SK-N-MC (cell line): ENCODE data around the gene TBC1D25.
"Not testable (repeated sequence)": the region's sequence is repeated elsewhere in the genome, so short reads cannot be mapped to it uniquely, and the experiment has no call there.

ENCODE experiments used
- DNase-seq: peaks from one replicate; pipeline ENCODE4 v3.0.0-alpha.2; 2011; ENCODE audit warnings: low read depth, low spot score
- H3K27ac ChIP-seq: fragments of 200-600 bp; sonication (generic); 2 replicates; pipeline ENCODE4 v1.5.1; 2016; ENCODE audit warnings: mixed run types
- H3K36me3 ChIP-seq: fragments of 200-600 bp; sonication (generic); 2 replicates; pipeline ENCODE4 v1.6.1; 2017; ENCODE audit warnings: antibody characterized with exemption, low read length, mixed read lengths; ENCODE audit not compliant: insufficient read depth
- H3K4me3 ChIP-seq: fragments of 200-600 bp; sonication (generic); 2 replicates; pipeline ENCODE4 v1.5.1; 2016
- H3K9ac ChIP-seq: fragments of 200-600 bp; sonication (generic); 2 replicates; pipeline ENCODE4 v1.8.0; 2017; ENCODE audit warnings: mixed run types, mixed read lengths; ENCODE audit not compliant: insufficient read length
- H3K9me3 ChIP-seq: fragments of 200-600 bp; sonication (generic); 2 replicates; pipeline ENCODE4 v1.6.1; 2017; ENCODE audit warnings: low read depth, mild to moderate bottlenecking, antibody characterized with exemption, low read length, moderate library complexity, mixed read lengths
- EZH2 ChIP-seq: fragments of 200-600 bp; sonication (generic); IDR thresholded peaks from one replicate; pipeline ENCODE4 v1.6.1; 2017; ENCODE audit warnings: antibody characterized with exemption
- FOXP2 ChIP-seq: optimal IDR thresholded peaks from 2 replicates; pipeline ENCODE3; 2011; ENCODE audit warnings: mild to moderate bottlenecking, moderate library complexity; ENCODE audit not compliant: insufficient read depth; ENCODE audit errors: extremely low read length, control extremely low read depth
- POLR2AphosphoS5 ChIP-seq: IDR thresholded peaks from 2 replicates; pipeline ENCODE4 v1.6.1; 2012; ENCODE audit warnings: mild to moderate bottlenecking, low read depth, low read length, borderline replicate concordance

The TBC1D25 gene

DNA sequence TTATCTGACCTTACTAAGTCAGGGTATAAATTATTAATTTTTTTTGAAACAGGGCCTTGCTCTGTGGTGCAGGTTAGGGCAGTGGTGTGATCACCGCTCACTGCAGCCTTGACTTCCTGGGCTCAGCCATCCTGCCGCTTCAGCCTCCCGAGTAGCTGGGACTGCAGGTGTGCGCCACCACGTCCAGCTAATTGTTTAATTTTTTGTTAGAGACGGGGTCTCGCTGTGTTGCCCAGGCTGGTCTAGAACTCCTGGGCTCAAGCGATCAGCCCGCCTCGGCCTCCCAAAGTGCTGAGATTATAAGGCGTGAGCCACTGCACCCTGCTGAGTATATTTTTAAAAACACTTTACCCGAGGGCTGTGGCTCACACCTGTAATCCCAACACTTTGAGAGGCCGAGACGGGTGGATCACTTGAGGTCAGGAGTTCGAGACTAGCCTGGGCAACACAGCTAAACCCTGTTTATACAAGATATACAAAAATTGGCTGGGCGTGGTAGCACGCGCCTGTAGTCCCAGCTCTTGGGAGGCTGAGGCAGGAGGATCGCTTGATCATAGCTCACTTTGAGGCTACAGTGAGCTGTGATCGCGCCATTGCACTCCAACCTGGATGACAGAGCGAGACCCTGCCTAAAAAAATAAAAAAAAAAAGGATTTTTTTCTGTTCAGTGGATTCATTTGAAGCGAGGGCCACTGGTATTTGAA is 721 bp upstream of the TBC1D25 start:
- Histone ChIP-seq H3K4me3 (peak overlapping the region; percentile 11; the same call in 1 of the 2 replicates), H3K27ac (peak overlapping the region; percentile 82), H3K36me3 (peaks cover 9% of the 10 kb centered on the region; the same call in 1 of the 2 replicates), H3K9me3 (no peaks in the 10 kb centered on the region), H3K9ac (no peak overlapping the region)
- TF ChIP-seq EZH2 (no peak), FOXP2 (no peak), POLR2AphosphoS5 (no peak)
- DNase-seq: no peak

DNA sequence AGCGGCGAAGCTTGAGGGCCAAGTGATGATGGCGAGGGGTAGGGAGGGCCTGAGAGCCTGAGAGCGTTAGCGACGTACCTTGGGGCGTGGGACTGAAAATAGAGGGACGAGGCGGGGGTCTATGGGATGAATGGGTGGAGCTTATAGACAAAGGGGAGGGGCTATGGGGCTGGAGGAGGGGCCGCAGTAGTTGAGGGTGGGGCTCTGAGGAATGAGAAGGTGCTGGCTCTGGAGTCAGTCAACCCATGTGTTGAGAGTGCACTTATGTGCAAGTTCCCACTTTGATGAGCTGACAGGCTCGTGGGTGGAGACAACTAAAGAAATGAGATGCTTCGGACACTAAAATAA is 488 bp downstream of the TBC1D25 start:
- peak overlapping the region; percentile 81 for H3K9ac ChIP-seq
- DNase-seq: no peak
- no peaks in the 10 kb centered on the region for H3K9me3 ChIP-seq
- no peak overlapping the region for H3K27ac ChIP-seq
- H3K36me3 ChIP-seq: peaks cover 14% of the 10 kb centered on the region; the same call in 1 of the 2 replicates
- H3K4me3 ChIP-seq: peak overlapping the region; percentile 87
- TF ChIP-seq POLR2AphosphoS5 (peak; percentile 26; the same call in 1 of the 2 replicates), FOXP2 (no peak)

DNA sequence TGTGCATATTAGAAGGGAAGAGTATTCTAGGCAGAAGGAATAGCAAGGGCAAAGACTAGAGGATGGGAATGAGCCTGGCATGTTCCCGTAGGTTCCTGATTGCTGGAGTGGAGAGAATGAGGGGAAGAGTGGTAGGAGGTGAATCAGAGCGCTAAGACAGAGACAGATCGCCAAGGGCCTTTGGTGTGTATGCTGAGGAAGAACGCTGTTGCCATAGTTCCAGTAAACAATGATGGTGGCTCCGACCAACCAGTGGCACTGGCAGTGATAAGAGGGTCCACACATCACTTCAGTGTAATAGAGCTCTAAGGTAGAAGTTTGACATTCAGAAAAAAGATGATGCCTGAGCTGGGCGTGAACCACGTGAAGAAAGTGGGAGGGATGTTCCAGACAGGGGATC is 966 bp downstream of the TBC1D25 start:
- Histone ChIP-seq H3K27ac (no peak overlapping the region), H3K9me3 (no peaks in the 10 kb centered on the region), H3K36me3 (peaks cover 15% of the 10 kb centered on the region; the same call in 1 of the 2 replicates), H3K9ac (no peak overlapping the region), H3K4me3 (peak overlapping the region; percentile 87)
- DNase-seq: no peak
- TF ChIP-seq FOXP2 (no peak), EZH2 (no peak), POLR2AphosphoS5 (no peak)

DNA sequence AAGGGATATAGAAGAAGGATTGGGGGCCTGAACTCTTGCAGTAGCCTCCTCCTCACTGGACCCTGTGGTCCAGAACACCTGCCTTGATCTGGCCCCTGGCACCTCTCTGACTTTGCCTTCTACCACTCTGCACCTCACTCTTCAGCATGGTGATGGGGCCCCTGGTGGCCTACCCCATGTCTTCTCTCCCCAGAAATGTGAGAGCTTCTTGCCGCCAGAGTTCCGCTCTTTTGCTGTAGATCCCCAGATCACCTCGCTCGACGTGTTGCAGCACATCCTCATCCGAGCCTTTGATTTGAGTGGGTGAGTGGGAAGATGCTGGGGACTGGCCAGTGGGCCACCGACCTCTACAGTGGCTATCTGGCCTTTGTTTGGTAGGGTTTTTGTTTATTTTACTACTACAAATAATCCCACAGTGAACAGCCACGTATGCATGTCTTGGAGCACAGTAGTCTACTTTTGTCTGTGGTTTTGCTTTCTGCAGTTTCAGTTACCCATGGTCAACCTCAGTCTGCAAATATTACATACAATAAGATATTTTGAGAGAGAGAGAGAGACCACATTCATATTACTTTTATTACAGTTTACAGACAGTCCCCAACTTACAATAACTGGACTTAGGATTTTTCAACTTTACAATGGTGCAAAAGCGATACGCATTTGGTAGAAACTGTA is 1.8 kb downstream of the TBC1D25 start:
- Histone ChIP-seq H3K36me3 (peaks cover 15% of the 10 kb centered on the region; the same call in 1 of the 2 replicates), H3K27ac (no peak overlapping the region), H3K9ac (no peak overlapping the region), H3K4me3 (no peak overlapping the region), H3K9me3 (no peaks in the 10 kb centered on the region)
- DNase-seq: no peak
- TF ChIP-seq POLR2AphosphoS5: no peak
- no peak for TF ChIP-seq EZH2
- no peak for TF ChIP-seq FOXP2

DNA sequence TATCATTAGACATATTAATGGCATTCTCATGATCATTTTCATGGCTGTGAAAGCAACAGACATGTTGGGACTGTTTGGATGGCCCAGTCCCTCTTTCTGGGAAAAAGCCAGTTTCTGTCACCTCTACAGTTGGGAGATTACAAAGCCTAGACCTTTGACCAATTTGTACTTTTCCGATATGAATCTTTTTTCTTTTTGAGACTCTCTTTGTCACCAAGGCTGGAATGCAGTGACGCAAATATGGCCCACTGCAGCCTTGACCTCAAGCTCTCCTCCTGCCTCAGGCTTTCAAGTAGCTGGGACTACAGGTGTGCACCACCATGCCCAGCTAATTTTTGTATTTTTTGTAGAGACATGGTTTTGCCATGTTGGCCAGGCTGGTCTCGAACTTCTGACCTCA is 9.4 kb downstream of the TBC1D25 start:
- TF ChIP-seq POLR2AphosphoS5 (no peak), EZH2 (no peak), FOXP2 (no peak)
- no peak overlapping the region for H3K9ac ChIP-seq
- H3K36me3 ChIP-seq: peaks cover 10% of the 10 kb centered on the region; the same call in 1 of the 2 replicates
- no peaks in the 10 kb centered on the region for H3K9me3 ChIP-seq
- no peak for DNase-seq
- no peak overlapping the region for H3K27ac ChIP-seq
- no peak overlapping the region for H3K4me3 ChIP-seq

DNA sequence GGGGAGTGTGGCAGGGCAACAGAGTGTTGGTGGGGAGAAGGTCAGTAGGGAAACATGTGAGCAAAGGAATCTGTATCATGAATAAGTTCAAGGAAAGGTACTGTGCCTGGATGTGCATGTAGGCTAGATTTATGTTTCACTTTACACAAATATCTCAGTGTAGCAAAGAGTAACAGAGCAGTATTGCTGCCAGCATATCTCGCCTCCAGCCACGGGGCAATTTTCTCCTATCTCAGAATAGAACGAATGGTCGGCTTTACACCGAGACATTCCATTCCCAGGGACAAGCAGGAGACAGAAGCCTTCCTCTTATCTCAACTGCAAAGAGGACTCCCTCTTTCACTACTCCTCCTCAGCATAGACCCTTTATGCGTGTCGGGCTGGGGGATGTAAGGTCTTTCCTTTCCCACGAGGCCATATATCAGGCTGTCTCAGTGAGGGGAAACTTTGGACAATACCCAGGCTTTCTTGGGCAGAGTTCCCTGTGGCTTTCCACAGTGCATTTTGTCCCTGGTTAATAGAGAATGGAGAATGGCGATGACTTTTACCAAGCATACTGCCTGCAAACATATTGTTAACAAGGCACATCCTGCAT is 16.3 kb downstream of the TBC1D25 start:
- not testable (repeated sequence) for H3K4me3 ChIP-seq, H3K9ac ChIP-seq, H3K9me3 ChIP-seq, H3K27ac ChIP-seq, DNase-seq
- peaks cover 15% of the 10 kb centered on the region; the same call in 1 of the 2 replicates for H3K36me3 ChIP-seq

DNA sequence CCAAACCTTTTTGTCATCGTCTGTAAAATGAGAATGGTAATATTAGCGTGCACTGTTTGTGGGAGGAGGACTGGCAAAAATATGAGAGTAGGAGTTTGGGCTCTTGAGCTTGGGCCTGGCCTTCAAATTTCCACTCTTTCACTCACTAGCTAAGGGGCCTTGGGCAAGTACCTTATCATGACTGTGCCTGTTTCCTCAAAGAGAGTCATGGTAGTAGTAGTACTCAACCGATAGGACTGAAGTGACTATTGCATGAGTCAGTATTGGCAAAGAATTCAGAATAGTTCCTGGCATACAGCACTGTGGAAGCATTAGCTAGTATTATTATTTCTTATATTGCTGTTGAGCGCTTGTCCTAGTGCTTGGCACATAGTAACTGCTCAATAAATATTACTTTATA is 18.8 kb downstream of the TBC1D25 start:
- Histone ChIP-seq H3K9me3 (no peaks in the 10 kb centered on the region), H3K9ac (no peak overlapping the region), H3K4me3 (no peak overlapping the region), H3K36me3 (peaks cover 20% of the 10 kb centered on the region; the same call in 1 of the 2 replicates), H3K27ac (no peak overlapping the region)
- TF ChIP-seq POLR2AphosphoS5 (no peak), EZH2 (no peak), FOXP2 (no peak)
- DNase-seq: no peak

DNA sequence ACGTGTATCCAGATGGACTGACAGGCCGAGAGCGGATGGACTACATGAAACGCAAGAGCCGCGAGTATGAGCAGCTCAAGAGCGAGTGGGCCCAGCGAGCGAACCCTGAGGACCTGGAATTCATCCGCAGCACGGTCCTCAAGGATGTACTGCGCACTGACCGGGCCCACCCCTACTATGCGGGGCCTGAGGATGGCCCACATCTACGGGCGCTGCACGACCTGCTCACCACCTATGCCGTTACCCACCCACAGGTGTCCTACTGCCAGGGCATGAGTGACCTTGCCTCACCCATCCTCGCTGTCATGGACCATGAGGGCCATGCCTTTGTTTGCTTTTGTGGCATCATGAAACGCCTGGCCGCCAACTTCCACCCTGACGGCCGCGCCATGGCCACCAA is 20.1 kb downstream of the TBC1D25 start:
- peaks cover 19% of the 10 kb centered on the region; the same call in 1 of the 2 replicates for H3K36me3 ChIP-seq
- no peak for TF ChIP-seq EZH2
- TF ChIP-seq POLR2AphosphoS5: no peak

More for the DNA sequence above, 20.1 kb downstream of the TBC1D25 start:
- Histone ChIP-seq H3K4me3 (no peak overlapping the region), H3K9me3 (no peaks in the 10 kb centered on the region), H3K9ac (no peak overlapping the region), H3K27ac (no peak overlapping the region)
- DNase-seq: no peak
